ENCODE data around the gene DRC7. TPM values are rescaled to one million over a fixed set of nuclear protein-coding genes. Genes with fewer than 3 reads are reported as not detected.
"Not testable (repeated sequence)": the region's sequence is repeated elsewhere in the genome, so short reads cannot be mapped to it uniquely, and the experiment has no call there.

Gene DRC7
- total RNA-seq, 1 donor, result 0.54 TPM

DNA sequence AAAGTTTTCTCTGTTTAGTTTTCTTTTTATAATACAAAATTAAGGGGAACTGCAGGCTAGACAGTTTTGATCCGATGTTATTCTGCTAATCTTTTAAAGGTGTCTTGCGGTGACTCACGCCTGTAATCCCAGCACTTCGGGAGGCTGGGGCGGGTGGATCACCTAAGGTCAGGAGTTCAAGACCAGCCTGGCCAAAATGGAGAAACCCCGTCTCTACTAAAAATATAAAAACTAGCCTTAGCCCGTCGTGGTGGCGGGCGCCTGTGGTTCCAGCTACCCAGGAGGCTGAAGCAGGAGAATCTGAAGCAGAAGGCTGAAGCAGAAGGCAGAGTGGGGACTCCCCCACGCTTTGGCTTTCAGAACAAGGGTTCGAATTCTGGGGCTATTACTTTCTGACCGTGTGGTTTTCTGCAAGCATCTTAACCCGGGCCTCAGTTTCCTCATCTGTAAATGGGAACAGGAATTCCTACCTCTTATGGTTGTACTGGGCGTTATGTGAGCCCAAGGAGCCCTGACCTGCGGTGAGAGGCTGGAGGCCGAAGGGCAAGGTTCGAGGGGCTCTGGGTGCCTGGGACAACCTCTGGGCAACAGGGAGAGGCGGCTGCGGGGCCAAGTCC is 39.8 kb downstream of the DRC7 start:
- no peak for DNase-seq (ENCODE audit: low read depth in 2 of 3, low spot score in 2 of 3)

DNA sequence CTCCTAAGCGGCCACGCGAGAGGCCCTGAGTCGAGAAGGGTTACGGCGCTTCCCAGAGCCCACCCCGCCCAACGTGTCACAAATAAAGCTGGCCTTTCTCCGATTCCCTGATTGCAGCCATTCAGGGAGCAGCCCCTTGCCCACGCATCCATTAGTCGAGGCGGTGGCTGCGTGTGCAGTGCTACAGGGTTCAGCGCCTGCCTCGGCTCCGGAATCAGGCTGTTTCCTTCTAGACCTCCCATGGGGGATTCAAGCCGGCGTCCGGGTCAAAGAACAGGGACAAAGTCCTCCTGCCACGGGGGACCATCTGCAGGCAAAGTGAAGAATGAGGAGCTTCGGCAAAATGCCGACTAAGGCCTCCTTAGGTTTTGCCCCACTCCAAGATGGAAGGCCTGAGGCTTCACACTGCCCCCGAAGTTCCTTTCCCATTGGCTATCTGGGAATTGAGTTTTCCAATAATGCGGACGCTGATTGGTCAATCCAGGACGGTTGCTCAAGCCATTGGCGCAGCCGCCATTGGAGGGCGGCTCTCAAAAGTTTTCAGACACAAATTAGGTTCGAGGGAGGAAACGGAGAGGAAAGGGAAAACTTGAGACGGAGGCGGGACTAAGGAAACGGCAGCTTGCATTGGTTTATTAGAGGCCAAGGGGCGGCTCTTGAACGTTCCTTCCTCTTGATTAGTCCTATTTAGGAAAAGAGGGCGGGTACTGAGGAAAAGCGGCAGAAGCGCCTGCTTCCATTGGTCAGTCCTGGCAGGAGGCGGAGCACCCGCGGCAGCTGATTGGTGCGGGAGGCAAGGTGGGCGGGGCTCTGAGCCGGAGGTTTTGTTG is 40.5 kb downstream of the DRC7 start:
- DNase-seq (ENCODE audit: low read depth in 2 of 3, low spot score in 2 of 3), result peak; percentile 92 to 100 (median 100)

DNA sequence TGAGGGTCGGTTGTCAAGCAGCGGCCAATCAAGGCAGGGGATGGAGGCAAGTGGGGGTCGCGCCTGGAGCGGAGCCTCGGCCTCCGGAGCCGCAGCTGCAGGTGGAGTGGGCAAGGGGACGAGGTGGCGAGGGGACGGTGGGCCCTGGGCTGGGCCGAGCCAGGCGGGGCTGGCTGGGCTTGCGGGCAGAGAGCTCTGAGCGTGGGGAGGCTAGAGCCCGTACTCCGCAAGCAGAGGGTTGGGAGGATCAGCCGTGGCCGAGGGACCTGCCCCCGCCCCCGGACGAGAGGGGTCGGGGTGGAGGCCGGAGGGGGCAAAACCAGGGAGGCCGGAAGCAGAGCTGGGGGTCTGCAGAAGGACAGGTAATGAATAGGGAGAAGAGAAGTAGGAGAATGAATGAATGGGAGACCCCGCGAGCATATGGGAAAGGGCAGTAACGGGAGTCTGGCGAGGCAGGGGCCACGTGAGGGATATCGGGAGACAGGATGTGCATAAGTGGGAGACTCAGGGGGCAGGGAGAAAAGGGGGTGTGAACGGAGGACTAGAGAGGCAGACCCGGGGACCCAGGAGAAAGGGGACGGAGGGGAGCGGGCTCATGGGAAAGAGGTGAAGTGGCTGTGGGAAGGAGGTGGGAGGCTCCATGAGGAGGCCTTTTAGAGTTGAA is 41.3 kb downstream of the DRC7 start, which contains the start of gene KATNB1:
Gene KATNB1 (plus strand): TSS at position 16 of the 664 bp plus-strand sequence. CDS start 1,474 bp downstream, outside the sequence.
- no peak for DNase-seq (ENCODE audit: low read depth in 2 of 3, low spot score in 2 of 3)

DNA sequence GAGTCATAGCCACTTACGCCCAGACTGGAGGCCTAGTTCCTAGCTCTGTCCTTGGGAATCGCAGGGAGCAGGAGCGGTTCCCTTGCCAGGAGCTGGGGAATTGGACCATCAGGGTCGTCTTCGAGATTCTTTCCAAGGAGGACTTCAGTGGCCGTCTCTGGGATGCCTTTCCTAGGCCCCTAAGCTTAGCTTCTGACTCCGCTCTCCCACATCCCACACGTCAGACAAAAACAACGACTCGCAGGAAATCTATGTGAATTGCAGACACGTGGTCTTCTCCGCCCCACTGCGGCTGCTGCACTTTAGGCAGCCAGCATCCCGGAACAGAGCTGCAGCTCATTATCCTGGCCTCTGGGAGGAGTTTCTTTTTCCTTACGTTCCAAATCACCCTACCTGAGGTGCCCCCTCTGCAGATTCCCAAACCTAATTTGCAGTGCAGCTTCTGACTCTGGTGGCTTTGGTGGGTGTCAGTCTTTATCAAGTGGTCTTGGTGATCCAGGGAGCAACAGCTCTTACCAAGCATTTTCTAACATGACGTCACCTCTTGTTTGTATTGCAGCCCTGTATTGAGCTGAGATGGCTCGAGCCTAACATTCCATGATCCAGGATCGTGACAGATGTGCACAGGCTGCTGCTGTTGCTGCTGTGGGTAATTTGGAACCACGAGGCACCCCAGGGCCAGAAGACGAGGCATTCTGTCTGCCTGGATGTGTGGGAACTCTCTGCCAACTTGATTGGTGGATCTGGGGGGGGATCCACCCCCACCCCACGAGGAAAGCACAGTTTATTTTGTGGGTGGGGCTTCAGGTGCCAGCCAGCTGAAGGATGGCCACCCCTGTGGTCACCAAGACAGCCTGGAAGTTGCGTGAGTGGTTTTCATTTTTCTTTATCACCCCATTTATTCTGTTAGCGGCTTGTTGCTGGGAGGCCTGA is 42.1 kb downstream of the DRC7 start:
- DNase-seq (ENCODE audit: low read depth in 2 of 3, low spot score in 2 of 3), result peak in 2 of 3 donors; percentile 60 to 67

DNA sequence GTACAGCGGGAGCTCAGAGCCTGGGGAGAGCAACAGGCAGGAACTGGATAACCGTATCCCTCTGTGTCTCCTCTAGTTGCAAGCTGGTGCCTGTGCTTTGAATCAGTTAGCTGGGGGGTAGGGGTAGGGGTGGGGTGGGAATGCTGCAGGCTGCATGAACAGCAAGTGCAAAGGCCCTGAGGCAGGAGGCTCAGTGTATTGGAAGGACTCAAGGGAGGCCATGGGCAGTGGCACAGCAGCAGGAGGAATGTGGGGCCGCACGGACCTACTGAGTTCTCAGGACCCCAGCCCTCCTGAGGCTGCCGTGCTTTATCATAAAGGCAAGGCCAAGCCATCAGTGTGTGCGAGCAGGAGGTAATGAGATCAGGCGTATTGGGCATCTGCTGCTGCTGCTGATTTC is 44.2 kb downstream of the DRC7 start:
- no peak for DNase-seq (ENCODE audit: low read depth in 2 of 3, low spot score in 2 of 3)

DNA sequence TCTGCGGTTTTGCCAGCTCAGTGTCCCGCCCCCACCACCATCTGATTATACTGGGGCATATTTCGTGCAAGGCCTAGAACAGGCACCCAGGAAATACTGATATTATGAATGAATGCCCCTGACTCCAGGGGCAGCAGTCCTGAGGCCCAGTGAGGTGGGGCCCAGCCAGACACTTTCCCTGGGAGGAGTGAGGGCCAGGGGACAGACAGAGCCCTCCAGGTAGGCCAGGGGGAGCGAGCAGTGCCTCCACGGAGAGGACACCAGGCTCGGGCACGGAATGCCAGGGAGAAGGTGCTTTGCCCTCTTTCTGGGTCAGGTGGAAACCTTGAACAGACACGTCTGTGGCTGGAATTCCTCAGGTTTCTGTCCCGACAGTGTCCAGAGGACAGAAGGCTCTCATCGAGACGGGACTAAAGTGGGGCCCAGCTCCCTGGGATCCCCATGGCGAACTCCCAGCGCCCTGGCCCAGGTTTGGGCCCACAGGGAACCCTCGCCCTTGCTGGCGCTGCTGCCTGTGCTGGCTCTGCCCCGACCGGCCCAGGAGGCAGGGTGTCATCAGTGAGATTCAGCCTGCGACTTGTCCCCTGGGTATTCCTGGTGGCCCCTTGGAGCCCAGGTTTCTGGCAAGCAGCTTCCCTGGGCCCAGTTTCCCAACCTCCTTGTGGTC is 45.3 kb downstream of the DRC7 start:
- no peak for DNase-seq (ENCODE audit: low read depth in 2 of 3, low spot score in 2 of 3)

DNA sequence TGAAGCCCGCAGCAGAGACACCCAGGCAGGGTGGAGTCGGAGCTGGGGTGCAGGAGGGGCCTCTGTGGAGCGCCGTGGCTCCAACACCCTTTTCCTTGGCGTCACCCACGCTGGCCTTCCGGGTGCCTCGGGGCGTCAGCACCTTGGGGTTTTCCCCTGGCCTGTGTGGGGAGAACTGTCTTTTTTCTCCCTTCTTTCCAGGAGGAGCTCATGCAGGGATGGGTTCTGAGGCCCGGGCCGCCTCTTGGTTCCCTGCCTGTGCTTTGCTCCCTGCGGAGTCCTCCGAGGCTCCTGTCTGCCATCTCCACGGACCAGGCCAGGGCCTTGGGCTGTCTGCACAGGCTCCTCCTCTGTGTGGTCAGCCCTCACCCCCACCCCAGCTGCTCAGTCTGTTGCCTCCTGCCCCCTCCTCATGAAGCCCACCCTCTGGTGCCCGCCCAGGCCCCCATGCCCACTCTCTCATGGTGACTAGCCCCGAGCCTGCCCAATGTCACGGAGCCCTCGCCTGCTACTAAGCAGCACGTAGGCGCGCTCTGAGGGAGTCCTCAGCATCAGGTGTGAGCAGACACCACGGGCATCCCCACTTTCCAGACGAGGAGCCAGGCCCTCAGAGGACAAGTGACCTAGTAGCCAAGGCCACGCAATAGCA is 45.9 kb downstream of the DRC7 start:
- DNase-seq (ENCODE audit: low read depth in 2 of 3, low spot score in 2 of 3), result no peak

DNA sequence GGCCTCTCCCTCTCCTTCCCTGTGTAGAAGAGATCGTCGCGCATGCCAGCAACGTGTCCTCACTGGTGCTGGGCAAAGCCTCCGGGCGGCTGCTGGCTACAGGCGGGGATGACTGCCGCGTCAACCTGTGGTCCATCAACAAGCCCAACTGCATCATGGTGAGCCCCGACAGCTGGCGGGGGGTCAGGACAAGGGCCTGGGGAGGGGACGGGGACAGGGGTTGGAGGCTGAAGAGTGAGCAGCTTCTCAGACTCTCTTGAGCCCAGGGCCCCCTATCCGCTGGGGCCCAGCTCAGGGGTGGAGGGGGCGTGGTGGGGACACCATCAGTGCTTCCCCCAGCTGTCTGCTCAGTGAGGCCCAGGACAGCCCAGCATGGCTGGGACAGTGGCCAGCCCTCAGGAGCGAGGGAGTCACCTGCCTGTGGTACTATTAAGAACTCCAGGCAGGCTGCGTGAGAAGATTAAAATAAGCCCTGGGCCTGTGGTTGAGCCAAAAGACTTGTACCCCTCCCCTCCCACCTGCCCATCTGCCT is 47.1 kb downstream of the DRC7 start:
- no peak for DNase-seq (ENCODE audit: low read depth in 2 of 3, low spot score in 2 of 3)

DNA sequence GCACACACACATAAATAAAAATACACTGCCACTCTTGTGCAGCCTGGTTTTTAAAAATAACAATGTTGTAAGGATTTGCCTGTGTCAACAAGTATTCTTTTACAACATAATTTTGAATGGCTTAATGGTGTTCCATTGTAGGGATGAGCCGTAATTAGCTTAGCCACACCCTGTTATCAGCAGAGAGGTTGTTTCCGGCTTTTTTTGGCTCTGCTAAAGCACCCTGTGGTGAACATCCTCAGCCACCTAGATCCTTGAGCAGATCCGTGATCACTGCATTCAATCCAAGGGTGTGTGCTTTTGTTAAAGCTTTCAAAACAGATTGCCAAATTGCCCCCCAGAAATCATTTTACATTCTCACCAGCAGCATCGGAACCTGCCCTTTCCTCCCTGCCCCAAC is 47.9 kb downstream of the DRC7 start:
- DNase-seq (ENCODE audit: low read depth in 2 of 3, low spot score in 2 of 3), result no peak

DNA sequence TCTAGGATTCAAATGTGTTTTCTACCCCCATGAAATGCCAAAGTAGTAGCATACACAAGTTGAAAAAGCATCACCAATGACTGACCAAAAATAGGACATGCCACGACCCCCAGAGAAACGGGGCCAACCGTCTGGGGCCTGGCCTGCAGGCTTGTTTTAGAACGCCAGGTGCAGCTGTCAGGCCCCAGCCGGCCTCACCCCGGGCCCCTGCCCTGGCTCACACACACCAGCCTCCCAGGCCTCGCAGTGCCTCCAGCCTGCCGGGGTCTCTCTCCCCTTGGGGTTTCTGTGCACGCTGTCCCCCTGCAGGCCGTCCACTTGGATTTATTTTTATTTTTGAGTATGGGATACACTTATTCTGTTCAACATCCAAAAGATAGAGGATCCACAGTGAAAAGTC is 48.9 kb downstream of the DRC7 start:
- no peak for DNase-seq (ENCODE audit: low read depth in 2 of 3, low spot score in 2 of 3)

DNA sequence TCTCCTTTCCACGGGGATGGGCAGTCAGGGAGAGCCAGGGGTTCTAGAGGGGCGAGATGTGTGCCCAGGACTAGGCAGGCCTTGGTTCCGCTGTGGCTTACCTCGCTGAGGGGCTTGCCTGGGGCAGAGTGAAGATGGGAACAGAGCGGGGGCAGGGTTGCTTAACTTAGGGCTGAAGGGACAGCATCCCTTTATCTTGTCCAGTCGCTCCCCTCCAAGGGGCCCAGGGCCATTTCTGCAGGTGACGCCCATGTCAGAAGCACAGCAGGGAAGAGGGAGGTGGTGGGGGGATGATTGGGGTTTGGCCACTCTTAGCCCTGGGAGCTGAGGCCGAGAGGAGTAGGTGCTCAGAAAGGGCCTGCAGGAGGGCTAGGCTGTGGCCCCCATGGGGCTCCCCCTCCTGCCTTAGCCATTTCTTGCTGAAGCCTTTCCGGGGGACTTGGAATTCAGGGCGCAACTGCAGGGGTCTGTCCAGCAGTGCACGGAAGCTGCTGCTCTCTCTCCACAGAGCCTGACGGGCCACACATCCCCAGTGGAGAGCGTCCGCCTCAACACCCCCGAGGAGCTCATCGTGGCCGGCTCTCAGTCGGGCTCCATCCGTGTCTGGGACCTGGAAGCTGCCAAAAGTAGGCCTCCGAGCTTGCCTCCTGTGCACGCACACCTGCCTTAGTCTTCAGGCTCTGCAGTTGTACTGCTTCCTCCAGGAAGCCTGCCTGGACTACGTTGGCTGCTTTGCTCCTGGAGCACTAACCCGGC is 49.5 kb downstream of the DRC7 start:
- DNase-seq (ENCODE audit: low read depth in 2 of 3, low spot score in 2 of 3), result no peak

DNA sequence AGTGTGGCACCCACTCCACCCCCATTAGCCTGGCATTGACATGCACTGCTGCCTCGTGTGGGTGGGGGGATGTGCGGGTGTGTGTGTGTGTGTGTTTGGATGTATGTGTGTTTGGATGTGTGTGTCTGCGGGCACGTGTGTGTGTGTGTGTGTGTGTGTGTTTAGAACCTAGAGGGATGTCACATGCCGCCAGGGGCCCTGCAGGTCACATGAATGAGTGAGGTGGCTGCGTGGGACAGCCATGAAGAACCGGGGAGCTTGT is 50.0 kb downstream of the DRC7 start:
- no peak for DNase-seq (ENCODE audit: low read depth in 2 of 3, low spot score in 2 of 3)

DNA sequence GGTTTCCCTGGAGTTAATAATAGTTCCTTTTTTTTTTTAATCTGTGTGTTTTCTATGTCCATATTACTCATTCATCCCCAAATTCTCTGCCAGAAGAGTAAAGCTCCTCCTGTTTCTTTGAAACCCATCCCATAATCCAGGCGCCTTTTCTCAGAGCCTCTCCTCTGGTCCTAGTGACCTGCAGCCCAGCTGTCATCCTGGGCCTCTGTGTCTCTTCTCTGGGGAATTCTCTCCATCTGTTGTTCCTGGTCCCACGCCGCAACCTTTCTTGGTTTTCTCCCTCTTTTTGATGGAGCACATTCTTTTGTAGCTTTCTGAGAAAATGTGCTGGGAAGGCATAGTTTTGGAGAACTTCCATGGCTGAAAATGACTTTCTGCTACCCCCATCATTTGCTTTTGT is 51.2 kb downstream of the DRC7 start:
- no peak for DNase-seq (ENCODE audit: low read depth in 2 of 3, low spot score in 2 of 3)

DNA sequence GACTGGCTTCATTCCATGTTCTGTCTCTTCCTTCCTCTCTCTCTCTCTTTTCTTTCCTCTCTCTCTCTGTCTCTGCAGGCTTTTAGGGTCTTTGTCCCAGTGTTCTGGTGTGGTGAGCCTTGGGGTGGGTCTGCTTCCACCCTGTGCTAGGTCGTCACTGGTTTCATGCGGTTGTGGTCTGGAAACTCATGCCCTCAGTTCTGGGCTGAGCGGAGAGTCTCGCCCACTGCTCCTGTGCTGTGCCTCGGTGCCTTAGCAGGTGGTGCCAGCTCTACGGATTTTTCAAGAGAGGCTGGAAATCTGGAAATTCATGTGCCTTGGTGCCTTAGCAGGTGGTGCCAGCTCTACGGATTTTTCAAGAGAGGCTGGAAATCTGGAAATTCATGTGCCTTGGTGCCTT is 51.7 kb downstream of the DRC7 start:
- not testable (repeated sequence) for DNase-seq (ENCODE audit: low read depth in 2 of 3, low spot score in 2 of 3)

DNA sequence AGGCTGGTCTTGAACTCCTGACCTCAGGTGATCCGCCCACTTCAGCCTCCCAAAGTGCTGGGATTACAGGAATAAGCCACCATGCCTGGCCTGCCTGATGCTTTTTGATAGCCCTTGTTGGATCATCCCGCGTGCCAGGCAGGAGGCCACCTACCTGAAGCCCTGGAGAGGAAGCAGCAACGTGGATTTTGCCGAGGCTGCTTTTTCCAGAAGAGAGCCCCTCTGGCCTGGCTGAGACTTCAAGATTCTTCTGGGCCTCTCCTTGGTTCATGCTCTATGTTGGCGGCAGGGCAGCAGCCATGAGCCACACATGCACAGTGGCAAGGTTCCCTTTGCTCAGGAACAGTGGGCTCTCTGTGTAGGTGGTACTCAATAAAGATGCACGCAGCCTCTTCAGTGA is 52.5 kb downstream of the DRC7 start:
- no peak for DNase-seq (ENCODE audit: low read depth in 2 of 3, low spot score in 2 of 3)

DNA sequence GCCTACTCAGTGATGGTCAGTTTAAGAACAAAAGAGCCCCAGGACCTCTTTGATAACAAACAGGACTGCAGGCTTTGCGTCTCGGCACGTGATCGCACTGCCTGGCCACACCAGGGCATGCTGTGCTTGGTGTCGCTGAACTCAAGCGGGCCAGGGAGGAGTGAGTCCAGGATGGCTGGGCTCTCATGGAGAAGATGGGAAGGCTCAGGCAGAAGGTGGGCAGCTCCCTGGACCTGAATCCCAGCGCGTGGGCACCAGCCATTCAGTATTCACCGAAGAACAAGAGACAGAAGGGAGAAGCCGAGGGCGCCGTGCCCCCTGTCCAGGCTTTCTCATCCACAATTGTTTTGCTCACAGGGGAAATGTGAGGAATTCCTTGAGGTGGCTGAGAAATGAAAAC is 52.9 kb downstream of the DRC7 start:
- no peak for DNase-seq (ENCODE audit: low read depth in 2 of 3, low spot score in 2 of 3)

DNA sequence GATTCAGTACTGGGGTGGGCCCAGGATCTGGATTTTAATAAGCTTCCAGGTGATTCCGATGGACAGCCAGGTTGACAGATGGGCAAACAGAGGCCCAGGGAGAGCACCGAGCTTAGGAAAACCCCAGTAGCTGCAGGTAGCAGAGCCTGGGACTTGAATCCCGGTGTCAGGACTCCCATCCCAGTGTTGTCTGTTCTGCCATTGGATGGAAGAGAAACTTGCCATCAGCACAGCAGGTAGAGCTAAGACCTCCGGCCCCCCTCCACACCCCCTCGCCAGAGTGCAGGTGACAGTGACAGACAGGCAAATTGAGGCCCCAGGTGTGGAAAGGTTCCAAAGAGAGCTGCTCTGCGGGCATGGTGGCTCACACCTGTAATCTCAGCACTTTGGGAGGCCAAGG is 53.4 kb downstream of the DRC7 start:
- DNase-seq (ENCODE audit: low read depth in 2 of 3, low spot score in 2 of 3), result no peak

DNA sequence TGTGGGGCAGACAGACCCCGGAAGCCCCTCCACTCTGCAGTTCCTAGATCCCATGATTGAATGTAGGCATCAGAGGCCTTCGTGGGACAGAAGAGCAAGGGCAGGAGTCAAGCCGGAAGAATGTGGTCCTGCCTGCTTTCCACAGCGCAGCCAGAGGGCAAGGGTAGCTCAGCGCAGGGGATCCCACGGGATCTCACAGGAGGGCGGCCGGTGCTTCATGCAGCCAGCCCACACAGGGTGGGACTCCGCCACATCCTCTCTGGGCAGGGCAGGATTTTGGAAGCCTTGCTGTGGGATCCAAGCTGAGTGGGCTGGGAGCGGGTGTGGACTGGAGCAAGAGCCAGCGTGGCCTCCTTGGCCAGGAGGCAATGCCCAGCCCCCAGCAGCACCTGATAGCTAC is 54.0 kb downstream of the DRC7 start:
- DNase-seq (ENCODE audit: low read depth in 2 of 3, low spot score in 2 of 3), result no peak

DNA sequence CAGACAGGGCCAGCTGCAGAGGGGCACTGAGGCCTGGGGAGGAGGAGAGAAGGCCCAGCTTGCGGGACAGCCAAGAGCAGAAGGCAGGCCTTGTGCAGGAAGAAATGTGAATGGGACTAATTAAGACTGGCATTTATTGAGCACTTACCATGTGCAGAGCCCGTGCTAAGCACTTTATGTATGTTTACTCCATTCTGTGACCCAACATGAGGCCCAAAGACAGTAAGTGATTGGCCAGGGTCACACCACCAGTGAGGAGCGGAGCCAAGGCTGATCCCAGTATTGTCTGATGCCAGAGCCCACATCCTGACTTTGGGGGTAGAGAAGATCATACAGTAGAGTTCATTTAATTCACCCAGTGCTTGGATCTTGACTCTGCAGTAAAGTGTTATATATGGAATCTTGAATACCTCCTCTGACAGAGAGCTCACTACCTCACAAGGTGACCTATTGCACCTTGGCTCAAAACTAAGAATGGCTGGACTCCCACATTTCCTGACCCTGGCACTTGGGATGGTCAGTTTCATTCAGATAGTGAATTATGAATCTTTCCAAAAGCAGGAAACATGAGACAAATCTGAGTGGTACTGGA is 54.6 kb downstream of the DRC7 start:
- no peak for DNase-seq (ENCODE audit: low read depth in 2 of 3, low spot score in 2 of 3)

Measured in hematopoietic multipotent progenitor cell (in vitro differentiated cells).